Occipital lobe (tissue), 2 donors: ENCODE results near the gene FLT1. TPM values are rescaled to one million over a fixed set of nuclear protein-coding genes. Genes with fewer than 3 reads are reported as not detected.

Experiments
- DNase-seq: peaks from one replicate; lab custom pipeline; 2025; lab: John Stamatoyannopoulos, UW
- total RNA-seq: library from RNA; depleted of rRNA; stranded (reverse); fragments of >200 nt; gene quantifications from one replicate; pipeline ENCODE4 v1.2.3, GENCODE V29; 2014

The FLT1 gene
- 13.7 TPM for total RNA-seq

DNA sequence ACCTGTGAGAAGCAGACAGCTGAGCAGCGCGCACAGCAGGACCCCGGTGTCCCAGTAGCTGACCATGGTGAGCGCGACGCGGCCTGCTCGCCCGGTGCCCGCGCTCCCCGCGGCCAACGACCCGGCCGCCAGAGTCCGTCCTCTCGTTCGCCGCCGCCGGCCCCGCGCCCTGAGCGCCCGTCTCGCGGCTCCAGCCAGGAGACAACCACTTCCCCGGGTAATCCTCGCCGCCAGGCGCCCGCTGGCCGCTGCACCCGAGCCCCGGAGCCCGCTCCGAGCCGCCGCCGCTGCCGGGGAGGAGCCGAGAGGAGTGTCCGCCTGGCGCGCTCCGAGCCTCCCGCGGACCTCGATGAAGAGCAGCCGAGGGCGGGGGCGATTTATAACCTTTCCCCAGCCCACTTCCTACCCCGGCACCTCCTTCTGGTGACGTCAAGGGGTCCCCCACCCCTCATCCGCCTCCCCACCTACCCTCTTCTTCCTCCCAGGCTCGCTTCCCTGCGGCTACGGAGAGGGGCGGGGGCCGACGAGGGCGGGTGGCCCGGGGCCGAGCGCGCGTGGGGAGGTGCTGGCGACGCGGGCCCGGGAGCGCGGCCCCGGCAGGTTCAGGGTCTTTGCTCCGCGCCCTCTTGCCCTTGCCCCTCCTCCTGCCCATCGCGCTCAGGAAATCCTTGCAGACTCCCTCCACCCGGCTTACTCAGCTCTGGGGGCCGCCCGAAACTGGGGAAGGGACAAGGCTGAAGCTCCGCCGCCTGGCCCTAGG is at the start of gene FLT1:
Gene FLT1 (minus strand): TSS at position 351 of the 760 bp plus-strand sequence. CDS start 285 bp downstream, at position 66.
- no peak for DNase-seq

DNA sequence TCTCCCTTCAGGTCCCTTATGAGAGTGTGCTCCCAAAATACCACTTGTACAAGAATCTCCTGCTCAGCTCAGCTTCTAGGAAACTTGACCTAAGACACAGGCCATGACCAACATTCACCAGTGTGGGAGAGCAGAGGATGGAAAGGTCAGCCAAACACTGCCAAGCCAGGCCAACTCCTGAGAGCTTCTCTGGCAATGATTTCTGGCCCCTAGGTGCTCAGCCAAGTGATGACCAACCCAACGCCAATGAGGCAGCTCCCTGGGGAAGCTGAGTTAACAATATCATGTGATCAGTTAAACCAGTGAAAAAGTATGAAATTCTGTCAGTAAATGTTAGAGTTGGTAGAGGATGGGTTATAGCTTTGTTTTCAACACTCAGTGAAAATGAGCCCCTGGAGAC is 49.1 kb upstream of the FLT1 start:
- DNase-seq = no peak

GRCh38 chr13:28542804-28543203 is 47.9 kb upstream of the FLT1 start:
- no peak for DNase-seq

- no peak for DNase-seq
Observed at GRCh38 chr13:28541966-28542365, 47.0 kb upstream of the FLT1 start.

- DNase-seq = no peak
Observed at GRCh38 chr13:28540612-28541011, 45.7 kb upstream of the FLT1 start.

DNA sequence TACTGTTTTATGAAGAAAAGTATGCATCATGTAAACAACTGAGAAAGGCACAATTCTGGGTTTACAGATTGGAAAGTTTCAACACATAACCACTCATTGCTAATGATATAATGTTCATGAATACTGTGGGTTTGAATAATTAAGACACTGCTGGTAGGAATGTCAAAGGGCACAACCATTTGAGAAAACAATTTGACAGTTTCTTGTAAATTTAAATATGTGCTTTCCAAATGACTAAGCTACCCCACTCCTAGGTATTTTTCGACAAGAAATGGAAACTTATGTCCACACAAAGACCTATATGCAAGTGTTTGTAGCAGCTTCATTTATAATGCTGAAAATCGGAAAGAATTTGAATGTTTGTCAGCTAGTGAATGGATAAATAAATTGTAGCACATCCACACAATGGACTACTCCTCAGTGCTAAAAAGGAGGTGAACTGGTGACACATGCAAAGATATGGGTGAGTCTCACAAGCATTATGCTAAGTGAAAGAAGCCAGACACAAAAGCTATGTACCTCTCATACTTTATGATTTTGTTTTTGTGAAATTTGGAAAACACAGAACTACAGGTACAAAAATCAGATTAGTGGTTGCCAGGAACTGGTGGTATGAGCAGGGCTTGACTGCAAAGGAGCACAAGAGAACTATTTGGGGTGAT is 44.8 kb upstream of the FLT1 start:
- no peak for DNase-seq

- DNase-seq = no peak
Observed at GRCh38 chr13:28538932-28539331, 44.0 kb upstream of the FLT1 start.

DNA sequence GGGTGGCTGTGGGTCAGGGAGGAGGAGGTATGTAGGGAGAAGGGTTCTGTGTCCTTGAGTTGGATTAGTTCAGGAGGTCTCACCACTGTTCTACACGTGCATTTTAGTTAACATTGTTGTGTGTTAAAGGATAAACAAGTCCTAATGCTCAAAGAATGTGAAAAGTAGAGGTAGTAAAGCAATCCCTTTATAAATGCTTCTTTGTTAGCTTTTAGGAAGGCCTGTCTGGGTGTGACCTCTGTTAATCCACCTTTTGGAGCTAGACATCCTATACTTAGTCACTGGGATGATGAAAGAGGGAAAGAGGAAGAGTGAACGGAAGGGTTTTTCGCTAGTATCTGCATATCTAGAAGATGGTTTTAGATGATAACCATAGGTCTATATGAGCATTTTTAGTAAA is 42.2 kb upstream of the FLT1 start:
- no peak for DNase-seq

- DNase-seq = no peak
Observed at GRCh38 chr13:28536371-28536770, 41.4 kb upstream of the FLT1 start.

- DNase-seq = no peak
Observed at GRCh38 chr13:28535734-28536133, 40.8 kb upstream of the FLT1 start.

DNA sequence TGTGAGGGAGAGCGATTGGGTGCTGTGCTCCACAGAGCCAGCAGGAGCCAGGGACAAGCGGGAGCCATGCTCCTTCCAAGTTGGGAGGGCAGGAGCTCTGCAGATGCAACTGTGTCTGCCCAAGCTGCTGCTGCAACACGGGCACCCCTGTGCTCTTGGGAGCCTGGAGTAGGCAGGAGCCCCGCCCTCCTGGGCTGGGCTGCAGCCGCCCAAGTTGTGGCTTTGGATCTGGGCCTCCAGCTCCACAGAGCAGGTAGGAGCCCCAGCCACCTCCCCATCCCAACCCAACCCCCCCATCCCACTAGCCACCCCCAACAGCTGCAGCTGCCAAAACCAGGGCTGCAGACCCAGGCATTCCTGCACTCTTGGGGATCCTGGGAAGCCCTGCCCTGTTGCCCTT is 39.9 kb upstream of the FLT1 start:
- DNase-seq = no peak

- no peak for DNase-seq
Observed at GRCh38 chr13:28534210-28534609, 39.3 kb upstream of the FLT1 start.

DNA sequence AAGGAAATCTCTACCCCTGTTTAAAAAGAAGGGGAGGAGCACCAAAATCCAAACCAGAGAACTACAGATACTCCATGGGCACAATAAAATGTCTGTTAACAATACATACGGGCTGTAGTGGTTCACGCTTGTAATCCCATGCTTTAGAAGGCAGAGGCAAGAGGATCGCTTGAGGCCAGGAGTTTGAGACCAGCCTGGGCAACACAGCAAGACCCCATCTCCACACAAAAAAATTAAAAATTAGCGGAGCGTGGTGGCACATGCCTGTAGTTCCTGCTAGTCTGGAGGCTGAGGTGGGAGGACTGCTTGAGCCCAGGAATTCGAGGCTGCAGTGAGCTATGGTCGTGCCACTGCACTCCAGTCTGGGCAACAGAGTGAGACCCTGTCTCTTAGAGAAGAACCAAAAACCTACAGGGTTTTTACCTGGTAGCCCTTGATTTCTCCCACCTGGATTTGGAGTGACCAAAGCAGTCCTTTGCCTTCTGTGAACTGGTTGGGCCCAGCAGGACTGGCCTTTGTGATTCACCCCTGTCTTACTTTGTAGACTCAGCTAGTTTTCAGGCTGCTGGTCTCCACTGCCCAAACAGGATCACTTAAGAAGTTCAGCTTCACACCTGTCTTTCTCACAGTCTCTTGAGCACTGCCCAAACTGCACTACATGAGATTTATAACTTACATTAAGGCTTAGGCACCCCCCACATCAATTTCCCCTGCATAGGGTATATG is 38.7 kb upstream of the FLT1 start:
- DNase-seq = no peak

DNA sequence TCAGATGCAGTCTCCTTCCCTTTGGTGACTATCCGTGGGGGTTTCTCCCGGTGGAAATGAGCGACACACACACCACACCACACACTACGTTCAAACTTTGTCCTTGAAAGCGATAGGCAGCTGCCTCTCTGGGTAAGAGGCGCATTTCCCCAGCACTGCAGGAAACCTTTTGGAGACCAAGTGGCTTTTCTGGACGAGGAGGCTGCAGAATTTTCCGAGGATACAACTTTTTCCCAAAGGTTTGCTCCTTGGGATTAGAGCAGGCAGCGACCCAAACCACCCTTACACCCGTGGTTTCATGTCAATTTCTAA is 38.2 kb upstream of the FLT1 start:
- DNase-seq = no peak

DNA sequence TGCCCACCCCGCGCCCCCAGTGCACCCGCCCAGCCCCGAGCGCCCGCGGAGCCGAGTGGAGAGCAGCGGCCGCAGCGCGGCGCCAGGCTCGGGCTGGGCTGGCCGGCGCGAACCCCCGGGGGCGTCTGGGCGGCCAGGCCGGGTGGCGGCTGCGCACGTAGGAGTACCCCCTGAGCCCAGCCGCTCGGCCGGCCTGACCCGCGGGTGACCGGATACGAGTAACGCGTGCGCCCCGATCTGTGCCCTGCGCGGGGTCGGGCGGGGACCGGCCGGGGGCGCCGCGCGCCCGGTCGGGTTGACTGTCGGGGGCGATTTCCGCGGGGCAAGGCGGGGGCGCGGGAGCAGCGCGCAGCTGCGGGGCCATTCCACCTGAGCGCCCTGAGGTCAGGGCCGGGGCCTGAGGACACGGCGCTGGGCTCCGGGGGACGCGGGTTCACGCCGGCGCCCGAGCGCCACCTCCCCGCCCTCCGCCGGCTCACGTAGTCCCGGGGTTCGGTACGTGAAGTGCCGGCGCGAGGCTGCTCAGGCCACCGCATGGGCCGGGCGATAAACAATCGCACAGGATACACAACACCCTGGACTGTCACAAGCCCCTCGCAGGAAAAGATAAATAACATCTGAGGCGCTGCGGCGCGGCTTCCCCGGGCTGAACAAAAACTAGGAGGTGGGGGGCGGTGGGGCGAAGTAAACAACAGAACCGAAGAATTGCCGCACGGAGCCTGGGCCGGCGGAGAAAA is 37.6 kb upstream of the FLT1 start:
- no peak for DNase-seq

DNA sequence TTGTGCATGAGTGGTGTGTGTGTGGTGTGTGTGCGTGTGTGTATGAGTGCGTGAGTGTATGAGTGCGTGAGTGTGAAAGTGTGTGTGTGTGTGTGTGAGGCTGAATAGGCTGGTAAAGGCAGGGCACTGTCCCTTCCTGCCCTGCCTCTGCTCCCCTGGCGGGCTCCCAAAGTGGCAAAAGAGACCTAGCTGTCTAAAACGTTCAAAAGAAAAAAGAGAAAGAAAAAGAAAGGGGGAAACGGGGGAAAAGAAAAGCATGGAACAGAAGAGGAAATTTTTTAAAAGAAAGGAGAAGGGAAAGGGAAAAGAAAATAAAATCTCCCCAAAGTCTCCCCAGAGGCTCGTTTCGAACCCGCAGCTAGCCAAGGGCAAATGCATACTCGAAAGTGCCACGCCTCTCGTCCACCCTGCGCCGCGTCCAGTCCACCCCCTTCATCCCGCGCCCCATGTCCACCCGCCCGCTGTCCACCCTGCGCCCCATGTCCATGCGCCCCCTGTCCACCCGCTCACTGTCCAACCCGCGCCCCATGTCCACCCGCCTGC is 37.0 kb upstream of the FLT1 start:
- no peak for DNase-seq

GRCh38 chr13:28531077-28531844 is 36.3 kb upstream of the FLT1 start:
- DNase-seq = no peak

GRCh38 chr13:28530729-28531076 is 35.8 kb upstream of the FLT1 start:
- no peak for DNase-seq

- no peak for DNase-seq
Observed at GRCh38 chr13:28529836-28530235, 34.9 kb upstream of the FLT1 start.

DNA sequence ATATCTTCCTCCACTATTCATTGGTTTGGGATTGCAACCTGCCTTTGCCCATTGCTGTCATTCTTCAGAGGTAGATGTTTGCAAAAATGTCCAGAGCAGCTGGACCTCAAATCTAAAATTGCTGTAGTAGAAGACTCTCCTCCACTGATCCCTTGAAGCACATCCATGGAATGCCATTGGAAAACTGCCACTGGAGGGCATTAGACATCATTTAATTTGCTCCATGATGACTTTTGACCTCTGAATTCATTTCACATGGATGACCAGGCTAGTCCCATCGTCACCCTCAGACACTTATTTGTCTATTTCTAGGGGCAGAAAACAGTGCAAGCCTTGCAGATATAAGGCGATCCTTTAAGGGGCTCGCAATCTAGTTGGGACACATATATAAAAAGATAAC is 33.9 kb upstream of the FLT1 start:
- no peak for DNase-seq

DNA sequence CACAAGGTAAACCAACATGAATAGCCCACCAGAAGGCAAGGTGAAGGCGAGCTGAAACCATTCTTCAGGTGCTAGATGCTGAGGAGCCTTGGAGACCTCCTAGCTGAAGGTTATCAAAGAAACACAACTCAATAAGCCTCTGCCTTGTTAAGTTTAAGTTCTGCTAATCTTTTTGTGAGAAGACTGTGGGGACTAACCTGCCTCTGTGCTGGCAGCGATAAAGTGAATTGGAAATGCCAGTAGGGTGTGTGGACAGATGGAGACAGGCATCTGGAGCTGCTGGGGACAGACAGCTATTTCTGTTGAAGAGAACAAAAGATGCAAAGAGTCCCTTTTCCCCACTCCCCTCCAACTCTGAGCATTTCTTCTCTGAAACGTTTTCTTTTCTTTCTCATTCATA is 33.5 kb upstream of the FLT1 start:
- no peak for DNase-seq
